Measurements from ENCODE around the gene TMEM255B. TPM values are rescaled to one million over a fixed set of nuclear protein-coding genes. Genes with fewer than 3 reads are reported as not detected.

The TMEM255B gene
- total RNA-seq, 4 donors from 2014 or later, result 2.0 to 4.8 (median 3.4) TPM

DNA sequence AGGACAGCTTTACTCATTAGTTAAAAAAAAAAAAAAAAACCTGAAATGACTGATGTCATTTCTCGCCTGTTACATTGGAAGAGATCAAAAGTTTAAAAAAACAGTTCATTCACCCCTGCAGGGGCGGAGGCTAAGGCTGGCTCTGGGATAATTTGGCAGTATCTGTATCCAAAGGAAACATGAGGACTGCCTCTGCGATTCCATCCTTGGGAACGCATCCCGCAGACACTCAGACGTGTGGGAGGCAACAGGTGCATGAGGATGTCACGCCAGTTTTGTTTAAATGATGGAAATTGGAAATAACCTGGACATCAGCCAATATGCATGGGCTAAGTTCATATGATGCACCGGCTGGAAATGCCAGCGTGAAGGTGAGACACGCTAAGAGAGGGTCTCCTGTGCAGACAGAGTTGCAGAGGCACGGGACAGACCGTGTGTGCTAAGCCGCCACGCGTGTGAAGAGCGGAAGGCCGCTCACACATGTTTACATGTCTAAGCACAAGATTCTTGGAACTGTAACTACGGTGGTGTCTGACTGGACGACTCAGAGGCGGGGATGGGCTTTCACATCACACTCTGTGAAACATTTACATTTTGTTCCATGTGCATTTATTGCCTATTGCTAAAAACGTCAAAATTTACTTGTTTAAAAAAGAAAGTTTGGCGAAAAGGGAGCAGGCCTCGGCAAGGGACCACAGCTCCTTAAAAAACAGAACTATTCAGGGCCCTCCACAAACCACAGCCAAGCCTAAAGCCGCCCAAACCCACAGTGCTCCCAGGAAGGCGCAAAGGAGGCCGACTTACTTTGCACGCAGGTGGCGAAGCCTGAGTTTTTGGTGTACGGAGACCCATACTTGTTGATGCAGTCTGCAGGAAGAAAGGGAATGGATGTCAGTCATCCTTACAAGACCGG lies 87.0 kb downstream of the TMEM255B start:
- no peak for TF ChIP-seq POLR2A (IDR thresholded peaks at IDR 0.05)
- TF ChIP-seq, protein P1, sequence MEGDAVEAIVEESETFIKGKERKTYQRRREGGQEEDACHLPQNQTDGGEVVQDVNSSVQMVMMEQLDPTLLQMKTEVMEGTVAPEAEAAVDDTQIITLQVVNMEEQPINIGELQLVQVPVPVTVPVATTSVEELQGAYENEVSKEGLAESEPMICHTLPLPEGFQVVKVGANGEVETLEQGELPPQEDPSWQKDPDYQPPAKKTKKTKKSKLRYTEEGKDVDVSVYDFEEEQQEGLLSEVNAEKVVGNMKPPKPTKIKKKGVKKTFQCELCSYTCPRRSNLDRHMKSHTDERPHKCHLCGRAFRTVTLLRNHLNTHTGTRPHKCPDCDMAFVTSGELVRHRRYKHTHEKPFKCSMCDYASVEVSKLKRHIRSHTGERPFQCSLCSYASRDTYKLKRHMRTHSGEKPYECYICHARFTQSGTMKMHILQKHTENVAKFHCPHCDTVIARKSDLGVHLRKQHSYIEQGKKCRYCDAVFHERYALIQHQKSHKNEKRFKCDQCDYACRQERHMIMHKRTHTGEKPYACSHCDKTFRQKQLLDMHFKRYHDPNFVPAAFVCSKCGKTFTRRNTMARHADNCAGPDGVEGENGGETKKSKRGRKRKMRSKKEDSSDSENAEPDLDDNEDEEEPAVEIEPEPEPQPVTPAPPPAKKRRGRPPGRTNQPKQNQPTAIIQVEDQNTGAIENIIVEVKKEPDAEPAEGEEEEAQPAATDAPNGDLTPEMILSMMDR (IDR thresholded peaks at IDR 0.05), result no peak

DNA sequence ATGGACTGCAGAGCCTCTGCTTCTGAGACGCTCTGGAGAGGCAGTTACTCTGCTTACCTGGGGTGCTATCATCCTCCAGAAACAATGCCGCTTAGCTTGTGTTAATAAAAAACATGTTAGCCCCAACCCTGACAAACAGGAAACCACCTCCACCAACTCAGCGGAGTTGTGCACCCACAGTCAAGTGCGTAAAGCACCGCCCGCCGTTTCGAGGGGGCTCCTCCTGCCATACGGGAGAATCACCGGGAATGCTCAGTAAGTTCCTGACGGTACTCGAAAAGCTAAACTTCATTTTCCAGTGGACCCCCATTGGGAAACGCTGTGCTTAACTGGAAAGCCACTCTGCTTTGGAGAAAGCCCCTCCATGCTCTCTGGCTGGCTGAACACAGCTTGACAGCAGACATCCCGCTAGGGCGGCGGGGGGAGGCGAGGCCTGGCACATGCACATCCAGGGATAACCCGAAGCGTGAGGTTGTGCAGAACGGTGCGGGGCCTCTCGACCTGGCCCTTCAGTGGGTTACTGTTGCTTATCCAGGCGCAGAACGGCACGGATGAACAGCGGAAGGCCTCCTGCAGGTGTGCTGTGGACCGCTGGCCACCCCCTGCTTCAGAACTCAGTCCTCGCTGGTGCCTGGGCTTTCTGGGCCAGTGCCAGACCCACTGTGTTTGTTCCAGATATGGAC lies 87.8 kb downstream of the TMEM255B start:
- peak in 1 of 2 donors; percentile 80 for DNase-seq (ENCODE audit: low spot score in 2 of 2)
- intact Hi-C loops (cut with DNase I; ENCODE audit: low total_unique reads), result no loop called here
- TF ChIP-seq, protein P1 (IDR thresholded peaks at IDR 0.05), result no peak
- no peak for TF ChIP-seq POLR2A (IDR thresholded peaks at IDR 0.05)
- 91 to 92% methylated on average over 28 of the region's 28 CpGs for WGBS, 2 donors
- no peak overlapping the region for H3K4me3 ChIP-seq (ENCODE audit: low read depth, poor library complexity, severe bottlenecking)

More for the DNA sequence above, 87.0 kb downstream of the TMEM255B start:
- H3K4me3 ChIP-seq (ENCODE audit: low read depth, poor library complexity, severe bottlenecking), result no peak overlapping the region
- WGBS, 2 donors, result 76 to 81% methylated on average over 30 of the region's 30 CpGs
- intact Hi-C loops (cut with DNase I; ENCODE audit: low total_unique reads), result no loop called here
- DNase-seq (ENCODE audit: low spot score in 2 of 2), result no peak

DNA sequence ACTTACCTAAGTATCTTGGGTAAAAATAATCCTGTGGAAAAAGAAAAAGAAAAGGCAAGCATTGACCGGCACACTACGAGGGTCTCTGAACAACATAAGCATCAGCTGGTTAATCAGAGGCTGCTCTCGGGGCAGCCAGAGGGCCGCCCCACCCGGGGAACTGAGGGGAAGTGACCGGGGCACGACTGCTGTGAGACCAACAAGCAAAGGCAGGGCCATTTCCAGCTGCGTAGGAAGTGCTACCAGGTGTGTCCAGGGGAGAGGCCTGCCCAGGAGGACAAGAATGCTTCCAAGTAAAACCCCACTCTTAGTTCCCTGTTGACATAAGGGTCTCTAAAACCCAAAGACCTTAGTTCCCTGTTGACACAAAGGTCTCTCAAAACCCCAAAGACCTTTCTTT lies 89.0 kb downstream of the TMEM255B start:
- DNase-seq (ENCODE audit: low spot score in 2 of 2), result peak in 1 of 2 donors; percentile 73
- no peak overlapping the region for H3K4me3 ChIP-seq (ENCODE audit: low read depth, poor library complexity, severe bottlenecking)
- WGBS, 2 donors, result 82 to 85% methylated on average over 8 of the region's 8 CpGs
- TF ChIP-seq POLR2A (IDR thresholded peaks at IDR 0.05), result no peak
- TF ChIP-seq, protein P1 (IDR thresholded peaks at IDR 0.05), result no peak
- intact Hi-C loops (cut with DNase I; ENCODE audit: low total_unique reads), result no loop called here

DNA sequence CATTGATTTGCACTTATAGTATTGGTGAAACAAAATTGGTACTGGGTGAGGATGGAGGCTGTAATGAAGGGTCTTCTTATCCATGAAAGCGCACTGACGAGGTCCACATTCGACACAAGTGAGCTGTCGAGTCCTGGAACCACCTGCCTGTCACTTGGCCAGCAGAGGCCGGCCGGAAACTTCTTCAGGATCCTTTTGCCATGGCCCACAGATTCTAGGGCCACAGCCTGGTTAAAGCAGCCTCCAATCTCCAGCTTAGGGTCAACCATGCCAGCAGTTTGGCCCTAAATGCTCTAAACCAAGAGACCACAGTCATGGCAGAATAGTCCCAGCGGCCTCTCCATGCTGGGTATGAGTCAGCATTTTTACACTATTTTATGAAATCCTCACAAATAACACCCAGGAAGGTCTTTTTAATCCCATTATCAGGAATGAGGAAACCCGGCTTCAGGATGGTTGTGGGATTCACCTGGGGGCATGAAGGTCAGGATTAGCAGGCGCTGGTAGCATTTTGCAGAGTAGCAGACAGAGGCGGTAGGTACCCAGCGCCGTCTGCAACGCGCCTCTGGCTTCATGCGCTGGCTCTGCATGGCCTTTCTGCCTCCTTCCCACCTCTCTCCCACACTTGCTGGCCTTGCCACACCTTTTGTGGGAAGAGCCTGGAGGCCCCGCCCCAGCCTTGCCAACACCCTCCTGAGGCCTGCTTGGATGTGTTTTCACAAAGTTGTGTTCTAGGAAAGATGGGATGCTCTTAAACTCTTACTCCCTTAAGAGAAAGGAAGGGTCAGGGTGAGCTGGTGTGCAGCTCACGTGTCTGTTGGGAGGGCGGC lies 89.6 kb downstream of the TMEM255B start:
- TF ChIP-seq, protein P1 (IDR thresholded peaks at IDR 0.05), result no peak
- no peak for TF ChIP-seq POLR2A (IDR thresholded peaks at IDR 0.05)
- intact Hi-C loops (cut with DNase I; ENCODE audit: low total_unique reads), result no loop called here
- DNase-seq (ENCODE audit: low spot score in 2 of 2), result peak in 1 of 2 donors; percentile 86

DNA sequence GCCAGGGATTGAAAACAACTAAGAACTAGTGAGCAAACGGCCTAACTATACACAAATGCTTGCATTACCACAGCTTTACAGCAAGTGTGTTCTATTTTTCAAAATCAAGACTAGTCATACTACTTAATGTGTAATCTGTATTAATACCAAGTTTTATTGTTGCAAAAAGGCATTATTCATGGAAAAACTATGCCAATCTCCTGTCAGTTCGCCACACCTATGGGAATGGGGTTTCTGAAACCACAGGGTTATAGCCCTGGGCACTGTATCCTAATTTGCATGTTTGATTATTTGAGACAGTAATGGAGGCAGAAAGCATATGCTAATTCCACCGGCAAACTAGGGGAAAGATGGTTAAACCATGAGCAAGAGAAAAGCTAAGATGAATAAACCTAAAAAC lies 90.5 kb downstream of the TMEM255B start:
- TF ChIP-seq, protein P1 (IDR thresholded peaks at IDR 0.05), result no peak
- no peak for TF ChIP-seq POLR2A (IDR thresholded peaks at IDR 0.05)
- intact Hi-C loops (cut with DNase I; ENCODE audit: low total_unique reads), result no loop called here
- DNase-seq (ENCODE audit: low spot score in 2 of 2), result no peak
- no peak overlapping the region for H3K4me3 ChIP-seq (ENCODE audit: low read depth, poor library complexity, severe bottlenecking)
- WGBS, 2 donors, result 60% methylated on average over 3 of the region's 3 CpGs

More for the DNA sequence above, 89.6 kb downstream of the TMEM255B start:
- 67 to 75% methylated on average over 18 of the region's 18 CpGs for WGBS, 2 donors
- H3K4me3 ChIP-seq (ENCODE audit: low read depth, poor library complexity, severe bottlenecking), result no peak overlapping the region
